NB4 (cell line): ENCODE measurements around the gene AP5S1.
A peak's percentile ranks its signal among the peaks of the same experiment; 100 is the strongest.

Experiments used
- CTCF ChIP-seq: IDR thresholded peaks from one replicate; pipeline ENCODE4 v1.5.1; 2012; ENCODE audit warnings: low read depth, low read length
- MAX ChIP-seq: IDR thresholded peaks from 2 replicates; pipeline ENCODE4 v1.6.1; 2011; ENCODE audit warnings: low read depth, low read length
- MYC ChIP-seq: IDR thresholded peaks from 2 replicates; pipeline ENCODE4 v1.6.1; 2011; ENCODE audit warnings: low read depth, low read length
- POLR2A ChIP-seq: IDR thresholded peaks from 2 replicates; pipeline ENCODE4 v1.6.1; 2011; ENCODE audit warnings: mild to moderate bottlenecking; ENCODE audit not compliant: insufficient read length; ENCODE audit errors: extremely low read depth

DNA sequence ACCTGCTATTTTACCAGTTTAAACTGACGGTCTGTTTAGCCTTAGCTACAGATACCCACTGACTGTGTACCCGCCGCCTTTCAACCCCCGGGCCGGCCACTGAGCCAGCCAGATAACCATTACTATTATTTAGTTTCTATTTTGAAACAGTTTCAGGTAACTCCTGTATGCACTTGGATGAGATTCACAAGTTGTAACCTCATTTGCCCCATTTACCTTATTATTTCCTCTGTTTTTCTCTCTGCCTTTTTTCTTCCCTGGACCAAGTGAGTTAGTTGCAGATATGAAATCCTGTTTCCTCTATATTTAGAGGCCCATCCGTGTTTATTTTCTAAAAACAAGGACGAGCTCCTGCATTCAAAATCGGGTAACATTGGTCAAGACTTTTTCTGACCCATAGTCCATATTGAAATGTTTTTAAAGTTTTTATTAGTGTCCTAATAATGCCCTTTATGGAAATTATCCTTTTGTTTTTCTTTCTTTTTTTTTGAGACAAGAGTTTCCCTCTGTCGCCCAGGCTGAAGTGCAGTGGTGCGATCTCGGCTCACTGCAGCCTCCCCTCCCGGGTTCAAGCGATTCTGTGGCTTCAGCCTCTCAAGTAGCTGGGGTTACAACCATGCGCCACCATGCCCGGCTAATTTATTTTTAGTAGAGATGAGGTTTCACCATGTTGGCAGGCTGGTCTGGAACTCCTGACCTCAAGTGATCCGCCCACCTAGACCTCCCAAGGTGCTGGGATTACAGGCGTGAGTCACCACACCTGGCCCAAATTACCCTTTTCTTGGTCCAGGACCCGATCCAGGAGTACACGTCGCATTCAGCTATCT lies 767 bp downstream of the AP5S1 start:
- TF ChIP-seq CTCF (no peak), POLR2A (no peak), MAX (no peak), MYC (0 out of 2 replicates have a peak, but pooled peaks have one; percentile 21)
